ENCODE measurements around the gene LEKR1. TPM values are rescaled to one million over a fixed set of nuclear protein-coding genes. Genes with fewer than 3 reads are reported as not detected.
"Not testable (repeated sequence)": the region's sequence is repeated elsewhere in the genome, so short reads cannot be mapped to it uniquely, and the experiment has no call there.

The LEKR1 gene
- total RNA-seq, 1 donor from 2014 or later, result 0.27 TPM

- no peak for TF ChIP-seq EZH2 (IDR thresholded peaks at IDR 0.05; ENCODE audit: insufficient read depth, low read length)
- TF ChIP-seq CTCF (IDR thresholded peaks at IDR 0.05; ENCODE audit: insufficient read depth, low read depth, low read length), result no peak
- Mint-ChIP-seq H3K9me3 (ENCODE audit: unreplicated experiment) (peaks cover 28% of the 10 kb centered on the region), H3K27me3 (ENCODE audit: low read depth, unreplicated experiment) (no peaks in the 10 kb centered on the region), H3K27ac (ENCODE audit: unreplicated experiment) (no peak overlapping the region), H3K4me3 (ENCODE audit: unreplicated experiment) (no peak overlapping the region), H3K36me3 (ENCODE audit: low read depth, unreplicated experiment) (no peaks in the 10 kb centered on the region), H3K4me1 (ENCODE audit: low read depth, unreplicated experiment) (no peaks in the 10 kb centered on the region)
- no peaks in the 10 kb centered on the region for H3K27me3 ChIP-seq (ENCODE audit: insufficient read depth, low read length)
- H3K36me3 ChIP-seq (ENCODE audit: insufficient read depth, low read length), result no peaks in the 10 kb centered on the region
- H3K79me2 ChIP-seq (ENCODE audit: insufficient read depth, low read length), result no peaks in the 10 kb centered on the region
- no peak overlapping the region for H3K27ac ChIP-seq (ENCODE audit: low read depth, low read length)
- no peak for FAIRE-seq
- H3K4me1 ChIP-seq (ENCODE audit: insufficient read depth, low read length), result no peaks in the 10 kb centered on the region
- no peak overlapping the region for H3K4me2 ChIP-seq (ENCODE audit: low read length)
- H3K9ac ChIP-seq (ENCODE audit: low read length), result no peak overlapping the region
- no peak overlapping the region for H3K4me3 ChIP-seq (ENCODE audit: insufficient read depth, low read depth, low read length)
- H3K9me3 ChIP-seq (ENCODE audit: insufficient read depth, low read depth, low read length), result no peaks in the 10 kb centered on the region
- no peaks in the 10 kb centered on the region for H4K20me1 ChIP-seq (ENCODE audit: insufficient read depth, low read length)
- H2AFZ ChIP-seq (ENCODE audit: low read depth, low read length), result no peak overlapping the region
- no peak for DNase-seq (ENCODE audit: low read depth)
These were observed 47.8 kb downstream of the LEKR1 start for GRCh38 chr3:156873906-156874305.

GRCh38 chr3:156879491-156879890 is 53.3 kb downstream of the LEKR1 start:
- H3K4me2 ChIP-seq (ENCODE audit: low read length); H3K27ac Mint-ChIP-seq (ENCODE audit: unreplicated experiment); H3K27me3 Mint-ChIP-seq (ENCODE audit: low read depth, unreplicated experiment); H3K36me3 Mint-ChIP-seq (ENCODE audit: low read depth, unreplicated experiment); H3K27ac ChIP-seq (ENCODE audit: low read depth, low read length); H2AFZ ChIP-seq (ENCODE audit: low read depth, low read length); H3K36me3 ChIP-seq (ENCODE audit: insufficient read depth, low read length); H3K4me3 ChIP-seq (ENCODE audit: insufficient read depth, low read depth, low read length); H3K27me3 ChIP-seq (ENCODE audit: insufficient read depth, low read length); H4K20me1 ChIP-seq (ENCODE audit: insufficient read depth, low read length); H3K4me3 Mint-ChIP-seq (ENCODE audit: unreplicated experiment); H3K4me1 ChIP-seq (ENCODE audit: insufficient read depth, low read length); H3K9me3 ChIP-seq (ENCODE audit: insufficient read depth, low read depth, low read length); H3K4me1 Mint-ChIP-seq (ENCODE audit: low read depth, unreplicated experiment); H3K79me2 ChIP-seq (ENCODE audit: insufficient read depth, low read length); FAIRE-seq; H3K9ac ChIP-seq (ENCODE audit: low read length); DNase-seq (ENCODE audit: low read depth): not testable (repeated sequence)
- peaks cover 31% of the 10 kb centered on the region for H3K9me3 Mint-ChIP-seq (ENCODE audit: unreplicated experiment)

GRCh38 chr3:156885761-156886160 is 59.6 kb downstream of the LEKR1 start:
- H3K27me3 ChIP-seq (ENCODE audit: insufficient read depth, low read length), result no peaks in the 10 kb centered on the region
- FAIRE-seq (no peak), DNase-seq (ENCODE audit: low read depth) (no peak)
- H3K4me1 ChIP-seq (ENCODE audit: insufficient read depth, low read length), result no peaks in the 10 kb centered on the region
- no peaks in the 10 kb centered on the region for H3K79me2 ChIP-seq (ENCODE audit: insufficient read depth, low read length)
- H2AFZ ChIP-seq (ENCODE audit: low read depth, low read length), result no peak overlapping the region
- no peaks in the 10 kb centered on the region for H3K36me3 ChIP-seq (ENCODE audit: insufficient read depth, low read length)
- no peak overlapping the region for H3K4me3 Mint-ChIP-seq (ENCODE audit: unreplicated experiment)
- no peak overlapping the region for H3K9ac ChIP-seq (ENCODE audit: low read length)
- H3K27ac ChIP-seq (ENCODE audit: low read depth, low read length), result no peak overlapping the region
- no peak overlapping the region for H3K4me3 ChIP-seq (ENCODE audit: insufficient read depth, low read depth, low read length)
- no peak overlapping the region for H3K4me2 ChIP-seq (ENCODE audit: low read length)
- no peak overlapping the region for H3K27ac Mint-ChIP-seq (ENCODE audit: unreplicated experiment)
- no peaks in the 10 kb centered on the region for H3K36me3 Mint-ChIP-seq (ENCODE audit: low read depth, unreplicated experiment)
- H3K4me1 Mint-ChIP-seq (ENCODE audit: low read depth, unreplicated experiment), result no peaks in the 10 kb centered on the region
- no peaks in the 10 kb centered on the region for H4K20me1 ChIP-seq (ENCODE audit: insufficient read depth, low read length)
- TF ChIP-seq EZH2 (IDR thresholded peaks at IDR 0.05; ENCODE audit: insufficient read depth, low read length) (no peak), CTCF (IDR thresholded peaks at IDR 0.05; ENCODE audit: insufficient read depth, low read depth, low read length) (no peak)
- peaks cover 3% of the 10 kb centered on the region for H3K9me3 ChIP-seq (ENCODE audit: insufficient read depth, low read depth, low read length)
- H3K27me3 Mint-ChIP-seq (ENCODE audit: low read depth, unreplicated experiment), result no peaks in the 10 kb centered on the region
- peaks cover 13% of the 10 kb centered on the region for H3K9me3 Mint-ChIP-seq (ENCODE audit: unreplicated experiment)
